Measurements from ENCODE around the gene STON2.
"Not testable (repeated sequence)": the region's sequence is repeated elsewhere in the genome, so short reads cannot be mapped to it uniquely, and the experiment has no call there.

STON2 gene

GRCh38 chr14:81394739-81395138 is 5.4 kb downstream of the STON2 start:
- FAIRE-seq (no peak), DNase-seq (ENCODE audit: insufficient read length) (no peak)
- TF ChIP-seq TAF1 (IDR thresholded peaks at IDR 0.05; ENCODE audit: borderline replicate concordance, low read depth, low read length) (no peak), POLR2A (IDR thresholded peaks at IDR 0.05; ENCODE audit: low read depth, low read length) (no peak), POLR2AphosphoS5 (IDR thresholded peaks at IDR 0.05; ENCODE audit: low read depth, low read length) (no peak)

GRCh38 chr14:81392976-81393643 is 7.0 kb downstream of the STON2 start:
- DNase-seq (ENCODE audit: insufficient read length), result no peak
- no peak for TF ChIP-seq POLR2AphosphoS5 (IDR thresholded peaks at IDR 0.05; ENCODE audit: low read depth, low read length)
- TF ChIP-seq TAF1 (IDR thresholded peaks at IDR 0.05; ENCODE audit: borderline replicate concordance, low read depth, low read length), result no peak
- TF ChIP-seq POLR2A (IDR thresholded peaks at IDR 0.05; ENCODE audit: low read depth, low read length), result no peak
- FAIRE-seq, result no peak

- TF ChIP-seq TAF1 (IDR thresholded peaks at IDR 0.05; ENCODE audit: borderline replicate concordance, low read depth, low read length), result no peak
- TF ChIP-seq POLR2AphosphoS5 (IDR thresholded peaks at IDR 0.05; ENCODE audit: low read depth, low read length), result no peak
- no peak for TF ChIP-seq POLR2A (IDR thresholded peaks at IDR 0.05; ENCODE audit: low read depth, low read length)
- FAIRE-seq, result no peak
- DNase-seq (ENCODE audit: insufficient read length), result no peak
These were observed 8.1 kb downstream of the STON2 start for GRCh38 chr14:81392052-81392451.

- TF ChIP-seq TAF1 (IDR thresholded peaks at IDR 0.05; ENCODE audit: borderline replicate concordance, low read depth, low read length) (no peak), POLR2AphosphoS5 (IDR thresholded peaks at IDR 0.05; ENCODE audit: low read depth, low read length) (no peak), POLR2A (IDR thresholded peaks at IDR 0.05; ENCODE audit: low read depth, low read length) (no peak)
- DNase-seq (ENCODE audit: insufficient read length) (no peak), FAIRE-seq (no peak)
These were observed 9.4 kb downstream of the STON2 start for GRCh38 chr14:81390696-81391095.

- no peak for TF ChIP-seq TAF1 (IDR thresholded peaks at IDR 0.05; ENCODE audit: borderline replicate concordance, low read depth, low read length)
- no peak for TF ChIP-seq POLR2A (IDR thresholded peaks at IDR 0.05; ENCODE audit: low read depth, low read length)
- no peak for TF ChIP-seq POLR2AphosphoS5 (IDR thresholded peaks at IDR 0.05; ENCODE audit: low read depth, low read length)
- no peak for FAIRE-seq
- no peak for DNase-seq (ENCODE audit: insufficient read length)
These were observed 11.8 kb downstream of the STON2 start for GRCh38 chr14:81388336-81388735.

- TF ChIP-seq POLR2A (IDR thresholded peaks at IDR 0.05; ENCODE audit: low read depth, low read length) (no peak), POLR2AphosphoS5 (IDR thresholded peaks at IDR 0.05; ENCODE audit: low read depth, low read length) (no peak), TAF1 (IDR thresholded peaks at IDR 0.05; ENCODE audit: borderline replicate concordance, low read depth, low read length) (no peak)
- DNase-seq (ENCODE audit: insufficient read length) (no peak), FAIRE-seq (no peak)
These were observed 13.8 kb downstream of the STON2 start for GRCh38 chr14:81386290-81386745.

- DNase-seq (ENCODE audit: insufficient read length), result no peak
- TF ChIP-seq POLR2A (IDR thresholded peaks at IDR 0.05; ENCODE audit: low read depth, low read length), result no peak
- TF ChIP-seq POLR2AphosphoS5 (IDR thresholded peaks at IDR 0.05; ENCODE audit: low read depth, low read length), result no peak
- no peak for TF ChIP-seq TAF1 (IDR thresholded peaks at IDR 0.05; ENCODE audit: borderline replicate concordance, low read depth, low read length)
- no peak for FAIRE-seq
These were observed 14.2 kb downstream of the STON2 start for GRCh38 chr14:81385886-81386285.

- no peak for DNase-seq (ENCODE audit: insufficient read length)
- TF ChIP-seq TAF1 (IDR thresholded peaks at IDR 0.05; ENCODE audit: borderline replicate concordance, low read depth, low read length) (no peak), POLR2A (IDR thresholded peaks at IDR 0.05; ENCODE audit: low read depth, low read length) (no peak), POLR2AphosphoS5 (IDR thresholded peaks at IDR 0.05; ENCODE audit: low read depth, low read length) (no peak)
- no peak for FAIRE-seq
These were observed 14.7 kb downstream of the STON2 start for GRCh38 chr14:81385419-81385818.

GRCh38 chr14:81384900-81385299 is 15.2 kb downstream of the STON2 start:
- FAIRE-seq (no peak), DNase-seq (ENCODE audit: insufficient read length) (no peak)
- no peak for TF ChIP-seq TAF1 (IDR thresholded peaks at IDR 0.05; ENCODE audit: borderline replicate concordance, low read depth, low read length)
- no peak for TF ChIP-seq POLR2A (IDR thresholded peaks at IDR 0.05; ENCODE audit: low read depth, low read length)
- TF ChIP-seq POLR2AphosphoS5 (IDR thresholded peaks at IDR 0.05; ENCODE audit: low read depth, low read length), result no peak

- TF ChIP-seq POLR2AphosphoS5 (IDR thresholded peaks at IDR 0.05; ENCODE audit: low read depth, low read length) (no peak), TAF1 (IDR thresholded peaks at IDR 0.05; ENCODE audit: borderline replicate concordance, low read depth, low read length) (no peak)
- no peak for FAIRE-seq
- DNase-seq (ENCODE audit: insufficient read length), result no peak
These were observed 17.5 kb downstream of the STON2 start for GRCh38 chr14:81382517-81383225.

GRCh38 chr14:81380009-81380408 is 20.1 kb downstream of the STON2 start:
- DNase-seq (ENCODE audit: insufficient read length); FAIRE-seq: not testable (repeated sequence)

- DNase-seq (ENCODE audit: insufficient read length), result no peak
- TF ChIP-seq POLR2A (IDR thresholded peaks at IDR 0.05; ENCODE audit: low read depth, low read length), result no peak
- TF ChIP-seq POLR2AphosphoS5 (IDR thresholded peaks at IDR 0.05; ENCODE audit: low read depth, low read length), result no peak
- TF ChIP-seq TAF1 (IDR thresholded peaks at IDR 0.05; ENCODE audit: borderline replicate concordance, low read depth, low read length), result no peak
- FAIRE-seq, result no peak
These were observed 28.3 kb downstream of the STON2 start for GRCh38 chr14:81371802-81372201.

Data from GM12892 (cell line).